ENCODE data around the gene NFIC.
"Not testable (repeated sequence)": the region's sequence is repeated elsewhere in the genome, so short reads cannot be mapped to it uniquely, and the experiment has no call there.

DNA sequence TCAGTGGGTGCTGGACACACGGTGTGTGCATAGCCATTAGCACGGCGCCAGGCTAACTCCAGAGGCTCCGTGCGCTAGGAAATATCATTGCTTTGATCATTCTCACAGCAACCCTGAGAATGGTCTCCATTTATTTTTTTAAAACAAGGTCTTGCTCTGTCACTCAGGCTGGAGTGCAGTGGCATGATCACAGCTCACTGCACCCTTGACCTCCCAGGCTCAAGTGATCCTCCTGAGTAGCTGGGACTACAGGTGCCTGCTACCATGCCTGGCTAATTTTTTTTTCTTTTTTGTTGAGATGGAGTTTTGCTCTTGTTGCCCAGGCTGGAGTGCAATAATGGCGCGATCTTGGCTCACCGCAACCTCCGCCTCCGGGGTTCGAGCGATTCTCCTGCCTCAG lies 55.3 kb downstream of the NFIC start:
- TF ChIP-seq POLR2AphosphoS5 (IDR thresholded peaks at IDR 0.05; ENCODE audit: borderline replicate concordance, low read depth, low read length); EZH2 (IDR thresholded peaks at IDR 0.05): not testable (repeated sequence)

Measured in SK-N-MC (cell line).